Osteocyte (in vitro differentiated cells): ENCODE results near the gene PRKAR2B. TPM values are rescaled to one million over a fixed set of nuclear protein-coding genes. Genes with fewer than 3 reads are reported as not detected.

Experiments
- DNase-seq: peaks from one replicate; pipeline ENCODE4 v3.0.0; 2021; ENCODE audit warnings: mixed read lengths; ENCODE audit not compliant: unreplicated experiment; ENCODE audit errors: extremely low spot score
- H3K27ac Mint-ChIP-seq: one replicate; pipeline ENCODE4 v1.8.0; 2021; ENCODE audit warnings: mild to moderate bottlenecking, mixed read lengths; ENCODE audit not compliant: unreplicated experiment
- H3K27me3 Mint-ChIP-seq: one replicate; pipeline ENCODE4 v1.8.0; 2021; ENCODE audit warnings: mixed read lengths; ENCODE audit not compliant: unreplicated experiment
- H3K36me3 Mint-ChIP-seq: one replicate; pipeline ENCODE4 v1.8.0; 2021; ENCODE audit warnings: mixed read lengths; ENCODE audit not compliant: unreplicated experiment
- H3K4me1 Mint-ChIP-seq: one replicate; pipeline ENCODE4 v1.8.0; 2021; ENCODE audit warnings: mixed read lengths; ENCODE audit not compliant: unreplicated experiment
- H3K4me3 Mint-ChIP-seq: one replicate; pipeline ENCODE4 v1.8.0; 2021; ENCODE audit warnings: mild to moderate bottlenecking, moderate library complexity, mixed read lengths; ENCODE audit not compliant: unreplicated experiment
- H3K9me3 Mint-ChIP-seq: one replicate; pipeline ENCODE4 v1.8.0; 2021; ENCODE audit warnings: mixed read lengths; ENCODE audit not compliant: unreplicated experiment
- long read RNA-seq: library from polyadenylated mRNA; unstranded; transcript quantifications from one replicate; pipeline ENCODE4 v2.0.0, GENCODE V29; 2021
- total RNA-seq: library from RNA; stranded (reverse); gene quantifications from 2 replicates; pipeline ENCODE4 v1.2.1, GENCODE V29; 2021
- TF ChIP-seq, protein P1 (sequence below): fragments of 200-600 bp; sonication (generic); IDR thresholded peaks from 2 replicates; pipeline ENCODE4 v1.5.0; 2021; ENCODE audit warnings: antibody characterized with exemption, mild to moderate bottlenecking, moderate library complexity

The PRKAR2B gene
- total RNA-seq, result 3.3 and 3.4 TPM in 2 replicates
- long read RNA-seq, result 0 reads

DNA sequence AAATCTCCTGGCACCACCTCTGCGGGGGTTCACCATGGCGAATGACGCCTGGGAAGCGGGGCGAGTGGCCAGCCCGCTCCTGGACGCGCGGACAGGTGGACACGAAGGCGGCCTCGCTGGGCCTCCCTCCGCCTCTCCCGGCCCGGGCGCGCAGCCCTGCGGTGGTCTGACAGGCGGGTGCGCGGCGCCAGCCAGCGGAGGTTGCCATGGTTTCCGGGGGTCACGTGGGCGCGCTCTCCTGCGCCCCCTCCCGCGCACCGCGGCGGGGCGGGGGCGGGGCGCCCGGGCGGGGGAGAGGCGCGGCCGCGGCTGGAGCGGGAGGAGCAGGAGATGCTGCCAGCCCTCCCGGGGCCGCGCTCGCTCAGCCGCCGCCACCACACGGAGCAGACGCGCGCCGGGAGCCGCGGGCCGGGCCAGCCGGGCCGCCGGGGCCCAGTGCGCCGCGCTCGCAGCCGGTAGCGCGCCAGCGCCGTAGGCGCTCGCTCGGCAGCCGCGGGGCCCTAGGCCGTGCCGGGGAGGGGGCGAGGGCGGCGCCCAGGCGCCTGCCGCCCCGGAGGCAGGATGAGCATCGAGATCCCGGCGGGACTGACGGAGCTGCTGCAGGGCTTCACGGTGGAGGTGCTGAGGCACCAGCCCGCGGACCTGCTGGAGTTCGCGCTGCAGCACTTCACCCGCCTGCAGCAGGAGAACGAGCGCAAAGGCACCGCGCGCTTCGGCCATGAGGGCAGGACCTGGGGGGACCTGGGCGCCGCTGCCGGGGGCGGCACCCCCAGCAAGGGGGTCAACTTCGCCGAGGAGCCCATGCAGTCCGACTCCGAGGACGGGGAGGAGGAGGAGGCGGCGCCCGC lies at the start of gene PRKAR2B:
Gene PRKAR2B (plus strand): TSS at position 359 of the 848 bp plus-strand sequence. CDS start 203 bp downstream, at position 562.
- H3K9me3 Mint-ChIP-seq, result no peaks in the 10 kb centered on the region
- TF ChIP-seq, protein P1, sequence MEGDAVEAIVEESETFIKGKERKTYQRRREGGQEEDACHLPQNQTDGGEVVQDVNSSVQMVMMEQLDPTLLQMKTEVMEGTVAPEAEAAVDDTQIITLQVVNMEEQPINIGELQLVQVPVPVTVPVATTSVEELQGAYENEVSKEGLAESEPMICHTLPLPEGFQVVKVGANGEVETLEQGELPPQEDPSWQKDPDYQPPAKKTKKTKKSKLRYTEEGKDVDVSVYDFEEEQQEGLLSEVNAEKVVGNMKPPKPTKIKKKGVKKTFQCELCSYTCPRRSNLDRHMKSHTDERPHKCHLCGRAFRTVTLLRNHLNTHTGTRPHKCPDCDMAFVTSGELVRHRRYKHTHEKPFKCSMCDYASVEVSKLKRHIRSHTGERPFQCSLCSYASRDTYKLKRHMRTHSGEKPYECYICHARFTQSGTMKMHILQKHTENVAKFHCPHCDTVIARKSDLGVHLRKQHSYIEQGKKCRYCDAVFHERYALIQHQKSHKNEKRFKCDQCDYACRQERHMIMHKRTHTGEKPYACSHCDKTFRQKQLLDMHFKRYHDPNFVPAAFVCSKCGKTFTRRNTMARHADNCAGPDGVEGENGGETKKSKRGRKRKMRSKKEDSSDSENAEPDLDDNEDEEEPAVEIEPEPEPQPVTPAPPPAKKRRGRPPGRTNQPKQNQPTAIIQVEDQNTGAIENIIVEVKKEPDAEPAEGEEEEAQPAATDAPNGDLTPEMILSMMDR, result no peak
- H3K27ac Mint-ChIP-seq, result peak within 1 kb of the TSS; percentile 14
- peak; percentile 89 for DNase-seq
- peaks cover 7% of the 10 kb centered on the region for H3K27me3 Mint-ChIP-seq
- no peaks in the 10 kb centered on the region for H3K36me3 Mint-ChIP-seq
- peak within 1 kb of the TSS; percentile 87 for H3K4me3 Mint-ChIP-seq
- peaks cover 17% of the 10 kb centered on the region for H3K4me1 Mint-ChIP-seq

DNA sequence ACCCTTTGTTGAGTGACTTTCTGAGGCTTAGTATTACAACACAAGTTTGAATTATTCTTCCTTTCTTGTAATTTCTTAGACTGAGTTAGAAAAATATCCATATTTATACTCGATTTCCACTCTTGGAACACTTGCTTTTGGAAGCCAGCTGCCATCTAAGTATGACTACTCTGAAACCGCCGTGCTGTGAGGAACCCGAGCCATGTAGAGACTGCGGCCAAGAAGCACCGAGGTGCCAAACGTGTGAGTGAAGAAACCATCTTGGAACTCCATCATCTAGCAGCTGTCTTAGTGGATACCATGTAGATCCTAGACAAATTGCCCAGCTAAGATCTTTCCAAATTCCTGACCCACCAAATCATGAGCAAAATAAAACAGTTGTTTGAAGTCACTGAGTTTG lies 49.7 kb upstream of the PRKAR2B start:
- H3K36me3 Mint-ChIP-seq, result no peaks in the 10 kb centered on the region
- no peak overlapping the region for H3K27ac Mint-ChIP-seq
- no peak for DNase-seq
- H3K4me1 Mint-ChIP-seq, result no peaks in the 10 kb centered on the region
- no peaks in the 10 kb centered on the region for H3K9me3 Mint-ChIP-seq
- TF ChIP-seq, protein P1, result no peak
- H3K27me3 Mint-ChIP-seq, result peaks cover 11% of the 10 kb centered on the region
- H3K4me3 Mint-ChIP-seq, result no peak overlapping the region

GRCh38 chr7:106997487-106998271 lies 46.8 kb upstream of the PRKAR2B start:
- Mint-ChIP-seq H3K27me3 (peaks cover 15% of the 10 kb centered on the region), H3K4me1 (no peaks in the 10 kb centered on the region), H3K27ac (no peak overlapping the region), H3K9me3 (no peaks in the 10 kb centered on the region), H3K36me3 (no peaks in the 10 kb centered on the region), H3K4me3 (no peak overlapping the region)
- DNase-seq, result no peak
- TF ChIP-seq, protein P1, result no peak

DNA sequence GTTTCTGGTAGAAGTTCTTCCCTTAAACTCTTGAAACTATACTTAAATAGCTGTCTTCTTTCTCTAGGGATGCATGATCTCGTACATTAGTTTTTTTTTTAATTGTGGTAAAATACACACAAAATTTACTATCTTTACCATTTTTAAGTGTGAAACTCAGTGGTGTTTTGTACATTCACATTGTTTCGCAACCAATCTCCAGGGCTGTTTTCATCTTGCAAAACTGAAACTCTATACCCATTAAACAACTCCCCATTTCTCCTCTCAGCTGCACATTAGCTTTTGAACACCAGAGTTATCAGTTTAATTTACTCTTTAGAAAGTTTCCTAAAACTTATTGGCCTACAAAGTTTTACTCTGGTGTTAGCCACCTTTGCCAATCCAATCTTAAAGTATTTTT lies 45.5 kb upstream of the PRKAR2B start:
- Mint-ChIP-seq H3K27ac (no peak overlapping the region), H3K4me3 (no peak overlapping the region), H3K9me3 (no peaks in the 10 kb centered on the region), H3K36me3 (no peaks in the 10 kb centered on the region), H3K27me3 (peaks cover 15% of the 10 kb centered on the region), H3K4me1 (no peaks in the 10 kb centered on the region)
- TF ChIP-seq, protein P1, result no peak
- DNase-seq, result no peak

DNA sequence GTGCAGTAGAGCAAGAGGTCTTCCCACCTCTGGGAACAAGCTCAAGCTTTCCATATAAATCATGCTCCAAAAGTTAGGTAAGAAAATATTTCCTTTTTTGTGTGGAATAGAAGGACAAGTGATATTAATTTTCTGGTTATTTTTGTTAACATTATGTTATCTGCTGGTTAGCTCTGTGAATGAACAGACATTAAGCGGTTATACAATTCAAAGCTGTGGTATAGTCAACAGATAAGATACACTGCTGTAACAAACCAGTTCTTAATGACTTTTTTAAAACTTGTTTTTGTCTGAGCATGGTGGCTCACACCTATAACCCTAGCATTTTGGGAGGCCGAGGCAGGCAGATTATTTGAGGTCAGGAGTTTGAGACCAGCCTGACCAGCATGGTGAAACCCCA lies 43.0 kb upstream of the PRKAR2B start:
- Mint-ChIP-seq H3K4me3 (no peak overlapping the region), H3K36me3 (no peaks in the 10 kb centered on the region), H3K27me3 (peaks cover 15% of the 10 kb centered on the region), H3K9me3 (no peaks in the 10 kb centered on the region), H3K27ac (no peak overlapping the region), H3K4me1 (no peaks in the 10 kb centered on the region)
- TF ChIP-seq, protein P1, result no peak
- no peak for DNase-seq
